Hematopoietic multipotent progenitor cell treated with erythropoietin and hydrocortisone succinate and interleukin-3 and kit ligand, for 4 days (in vitro differentiated cells): Measurements from ENCODE around the gene CPNE4.
A peak's percentile ranks its signal among the peaks of the same experiment; 100 is the strongest.
"Not testable (repeated sequence)": the region's sequence is repeated elsewhere in the genome, so short reads cannot be mapped to it uniquely, and the experiment has no call there.

Source experiments
- DNase-seq: peaks from one replicate; pipeline ENCODE4 v3.0.0-alpha.2; 2015

CPNE4 gene

DNA sequence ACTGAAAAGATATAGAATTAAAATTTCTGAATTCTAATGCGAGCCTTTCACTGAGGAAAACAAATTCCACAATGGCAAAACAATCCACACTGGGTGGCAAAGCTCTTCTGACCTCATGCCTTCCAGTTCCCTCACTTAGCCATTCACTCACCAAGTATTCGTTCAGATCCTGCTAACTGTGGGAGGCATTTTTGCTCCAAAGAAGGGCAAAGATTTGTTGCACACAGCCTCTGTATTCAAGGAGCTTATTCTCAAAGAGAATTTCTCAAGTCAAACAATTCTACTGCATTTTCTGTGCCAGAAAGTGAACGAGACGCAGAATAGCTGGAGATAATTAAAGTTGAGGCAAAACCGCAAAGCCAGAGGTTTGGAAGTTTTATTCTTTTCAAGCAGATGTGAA lies 77.3 kb downstream of the CPNE4 start:
- no peak for DNase-seq

DNA sequence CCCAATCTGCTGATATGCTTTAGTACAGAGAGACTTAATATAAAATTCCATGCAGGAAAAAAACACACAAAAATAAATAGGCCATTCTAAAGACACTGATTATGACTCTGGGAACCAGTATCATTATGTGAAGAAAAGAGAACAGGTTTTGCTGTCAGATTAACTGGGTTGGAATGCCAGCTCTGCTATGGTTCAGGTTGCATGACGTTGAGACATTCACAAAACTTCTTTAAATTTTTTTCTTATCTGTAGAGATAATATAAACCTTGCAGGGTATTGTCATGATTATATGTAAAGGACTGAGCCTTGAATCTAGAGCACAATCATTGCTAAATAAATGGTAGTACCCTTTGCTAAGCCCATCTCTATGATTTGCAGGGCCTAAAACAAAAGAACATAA lies 86.0 kb downstream of the CPNE4 start:
- DNase-seq: no peak

DNA sequence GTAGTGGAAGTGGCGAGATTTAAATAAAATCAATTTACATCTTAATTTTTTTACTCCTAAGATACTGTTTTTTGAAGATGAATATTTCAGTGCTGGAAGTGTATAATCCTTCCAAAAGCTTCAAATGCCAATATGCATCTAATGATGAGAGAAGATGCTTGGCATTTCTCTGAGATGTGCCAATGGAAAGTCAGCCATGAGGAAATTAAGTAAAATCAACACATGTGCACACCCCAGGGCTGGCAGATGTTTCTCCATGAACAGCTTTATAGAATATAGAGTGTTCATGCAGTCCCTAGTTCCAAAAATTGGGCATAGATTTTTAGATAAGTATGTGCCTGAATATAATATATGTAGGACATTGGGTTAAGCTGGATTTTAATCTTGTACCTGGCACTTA lies 90.1 kb downstream of the CPNE4 start:
- DNase-seq: no peak

DNA sequence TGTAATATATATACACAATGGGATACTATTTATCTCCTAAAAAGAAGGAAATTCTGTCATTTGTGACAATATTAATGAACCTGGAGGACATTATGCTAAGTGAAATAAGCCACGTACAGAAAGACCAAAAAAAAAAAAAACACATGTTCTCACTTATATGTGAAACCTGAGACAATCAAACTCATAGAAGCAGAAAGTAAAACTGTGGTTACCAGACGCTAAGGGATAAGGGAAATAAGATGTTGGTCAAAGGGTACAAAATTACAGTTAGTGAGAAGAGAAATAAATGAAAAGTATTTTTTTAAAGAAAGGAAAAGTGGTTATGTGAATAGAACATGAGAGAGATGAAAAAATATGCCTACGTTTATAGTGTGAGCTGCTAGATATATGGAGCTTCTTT lies 101.1 kb downstream of the CPNE4 start:
- DNase-seq: no peak

GRCh38 chr3:131928593-131928992 lies 106.2 kb downstream of the CPNE4 start:
- DNase-seq: no peak

GRCh38 chr3:131925571-131925970 lies 109.2 kb downstream of the CPNE4 start:
- no peak for DNase-seq

DNA sequence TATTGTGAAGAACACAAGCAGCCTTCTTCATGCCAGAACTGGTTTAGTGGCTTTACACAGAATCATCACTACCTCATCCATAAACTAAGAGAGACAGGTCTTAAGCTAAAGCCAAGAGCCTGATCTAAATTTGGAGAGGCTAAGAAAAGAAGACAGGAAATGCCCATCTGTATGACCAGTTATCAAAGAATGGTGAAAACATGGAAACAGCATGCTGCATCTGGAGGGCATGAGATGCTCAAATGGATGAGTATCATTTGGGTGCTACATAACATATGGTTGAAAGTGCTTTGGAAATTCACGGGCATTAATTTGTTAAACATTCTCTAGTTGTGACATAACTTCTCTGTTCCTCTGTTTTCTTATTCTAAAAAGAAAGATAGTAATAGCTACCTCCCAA lies 112.5 kb downstream of the CPNE4 start:
- DNase-seq: no peak

DNA sequence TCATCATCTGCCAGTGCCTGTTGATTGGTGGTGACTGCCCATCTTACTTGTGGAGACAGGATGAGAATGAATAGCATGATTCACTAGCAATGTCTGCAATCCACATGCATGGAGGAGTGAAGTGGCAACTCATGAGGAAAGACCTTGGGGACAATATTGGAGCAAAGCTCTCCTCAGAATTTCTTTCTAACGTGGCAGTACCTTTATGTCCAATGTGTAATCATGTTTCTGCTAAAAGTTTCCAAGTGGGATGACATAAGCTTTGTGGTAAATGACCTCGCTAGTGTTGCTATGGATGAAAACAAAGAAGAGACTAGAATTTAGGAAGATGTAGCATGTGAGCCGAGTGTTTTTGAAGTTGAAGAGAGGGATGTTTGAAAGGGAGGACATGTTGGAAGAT lies 117.8 kb downstream of the CPNE4 start:
- DNase-seq: no peak

DNA sequence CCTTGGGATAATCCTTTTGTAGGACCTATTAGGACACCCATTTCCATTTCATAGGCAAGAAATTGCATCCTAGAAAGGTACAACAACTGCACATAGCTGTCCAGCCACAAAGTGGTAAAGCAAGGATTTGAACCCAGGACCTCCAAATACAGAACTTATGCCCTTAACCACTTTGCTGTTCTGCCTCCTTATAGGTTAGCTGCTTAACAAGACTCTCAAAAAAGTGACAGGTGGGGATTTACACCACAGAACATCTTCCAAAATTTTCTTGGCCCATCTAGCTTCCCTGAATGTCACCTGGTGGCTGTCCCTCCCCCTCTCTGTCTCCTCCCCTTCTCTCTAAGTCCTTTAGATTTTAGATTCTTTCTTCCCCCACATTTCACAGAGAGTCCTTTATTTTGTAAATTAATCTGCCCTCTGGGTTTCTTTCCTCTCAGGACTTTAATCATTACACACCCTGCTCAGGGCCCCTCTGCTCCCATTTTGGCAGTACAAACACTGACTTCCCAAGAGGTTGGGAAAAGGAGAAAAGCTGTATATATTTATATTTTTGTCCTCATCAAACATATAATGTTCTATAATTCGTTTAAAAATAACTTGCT lies 120.6 kb downstream of the CPNE4 start:
- no peak for DNase-seq

DNA sequence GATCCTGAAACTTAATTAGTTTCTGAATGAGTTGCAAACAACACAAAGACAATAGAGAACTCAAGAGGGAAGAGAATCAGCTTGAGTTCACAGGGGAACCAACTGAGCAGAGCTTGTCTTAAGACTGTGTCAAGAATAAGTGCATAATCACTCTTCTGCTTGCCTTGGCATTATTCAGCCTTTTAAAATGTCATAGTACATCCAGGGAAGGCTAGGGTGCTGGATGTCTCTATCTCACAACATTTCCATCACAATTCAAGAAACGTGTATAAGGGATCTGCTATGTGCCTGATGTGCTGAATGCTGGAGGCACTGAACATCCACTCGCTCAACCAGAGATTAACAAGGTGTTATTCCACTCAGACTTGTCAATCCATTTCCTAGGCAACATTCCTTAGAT lies 122.6 kb downstream of the CPNE4 start:
- DNase-seq: no peak

GRCh38 chr3:131907796-131908195 lies 127.0 kb downstream of the CPNE4 start:
- peak; percentile 2 for DNase-seq

DNA sequence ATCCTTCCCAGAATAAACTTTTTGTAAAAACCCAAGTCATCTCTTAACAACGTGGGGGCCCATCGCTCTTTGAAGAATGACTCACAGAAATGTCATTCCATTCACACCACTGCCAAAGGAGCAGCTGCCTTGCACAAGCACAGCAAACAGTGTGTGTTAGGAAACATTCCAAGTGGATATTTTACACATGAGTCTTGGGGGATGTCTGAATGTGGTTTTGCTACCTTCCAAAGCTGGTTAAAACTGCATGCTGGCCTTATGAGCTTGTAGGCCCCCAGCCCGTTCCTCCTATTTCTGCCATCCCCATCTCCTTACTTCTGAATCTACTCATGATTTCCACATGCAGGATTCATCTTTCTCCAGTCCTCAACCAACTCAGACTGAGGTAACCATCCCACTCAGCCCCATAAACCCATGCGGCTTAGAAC lies 130.8 kb downstream of the CPNE4 start:
- DNase-seq: no peak

GRCh38 chr3:131901686-131902085 lies 133.1 kb downstream of the CPNE4 start:
- no peak for DNase-seq

- no peak for DNase-seq
Measured at GRCh38 chr3:131900891-131901290, 133.9 kb downstream of the CPNE4 start.

DNA sequence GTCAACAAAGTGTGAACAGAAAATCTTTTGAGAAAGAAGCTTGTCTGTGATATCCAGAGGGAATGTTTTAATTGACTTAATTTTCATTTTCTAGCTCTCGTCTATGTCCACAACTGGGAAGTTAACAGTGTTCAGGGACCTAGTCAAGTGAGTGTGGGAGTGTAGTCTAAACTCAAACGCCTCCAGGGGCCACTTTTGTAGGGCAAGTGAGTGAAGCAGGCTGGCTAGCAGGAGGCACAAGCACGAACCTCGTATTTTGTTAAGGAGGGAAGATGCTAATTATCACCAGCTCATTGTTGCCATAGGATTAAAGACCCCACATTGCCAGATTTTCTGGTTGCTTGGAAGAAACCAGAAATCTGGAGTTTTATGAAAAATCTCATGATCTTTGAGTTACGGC lies 135.8 kb downstream of the CPNE4 start:
- no peak for DNase-seq

DNA sequence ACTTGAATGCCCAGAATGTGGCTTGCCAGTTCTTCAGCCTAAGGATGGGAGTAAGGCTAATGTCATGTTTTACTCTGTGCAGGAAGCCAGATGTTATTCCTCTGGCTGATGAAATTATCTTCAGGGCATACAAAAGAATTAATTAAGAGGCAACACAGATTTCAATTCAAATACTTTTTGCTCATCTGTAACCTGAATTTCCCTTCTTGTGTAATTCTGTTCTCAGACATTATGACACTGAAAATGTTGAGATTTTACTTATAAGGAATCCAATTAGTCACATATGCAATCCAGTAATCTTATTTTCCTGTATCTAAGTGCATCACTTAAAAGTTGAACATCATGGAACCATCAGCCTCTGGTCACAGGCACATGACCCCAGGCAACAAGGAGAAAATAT lies 136.5 kb downstream of the CPNE4 start:
- no peak for DNase-seq

- DNase-seq: no peak
Measured at GRCh38 chr3:131896285-131896684, 138.5 kb downstream of the CPNE4 start.

DNA sequence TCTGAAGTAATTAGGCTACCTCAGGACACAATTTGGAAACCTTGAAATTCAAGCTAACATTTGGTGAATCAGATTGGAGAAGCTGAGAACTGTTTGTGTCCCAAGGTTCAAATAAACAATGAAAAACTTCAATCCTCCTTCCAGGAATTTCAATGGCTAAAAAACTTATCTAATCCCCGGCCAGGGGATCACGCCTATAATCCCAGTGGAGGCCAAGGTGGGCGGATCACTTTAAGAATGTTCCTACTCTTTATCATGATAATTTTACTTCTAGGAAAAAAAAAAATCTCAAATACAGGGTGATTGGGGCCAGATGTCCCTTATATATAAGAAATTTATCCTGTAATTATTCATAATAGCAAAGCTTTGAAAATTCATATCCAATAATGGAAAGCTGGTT lies 139.0 kb downstream of the CPNE4 start:
- DNase-seq: no peak

GRCh38 chr3:131892331-131892730 lies 142.5 kb downstream of the CPNE4 start:
- peak; percentile 7 for DNase-seq

DNA sequence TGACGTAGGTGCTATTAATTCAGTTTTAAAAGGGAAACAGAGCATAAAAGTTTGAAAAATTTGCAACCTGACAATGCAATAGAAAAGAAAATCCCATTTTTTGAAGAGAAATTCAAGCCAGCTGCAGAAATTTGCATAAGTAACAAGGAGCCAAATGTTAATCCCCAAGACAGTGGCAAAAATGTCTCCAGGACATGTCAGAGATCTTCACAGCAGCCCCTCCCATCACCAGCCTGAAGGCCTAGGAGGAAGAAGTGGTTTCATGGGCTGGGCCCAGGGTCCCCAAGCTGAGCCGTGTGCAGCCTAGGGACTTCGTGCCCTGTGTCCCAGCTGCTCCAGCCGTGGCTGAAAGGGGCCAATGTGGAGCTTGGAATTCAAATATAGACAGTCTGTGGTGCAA lies 148.9 kb downstream of the CPNE4 start:
- DNase-seq: not testable (repeated sequence)

- no peak for DNase-seq
Measured at GRCh38 chr3:131883711-131884407, 151.0 kb downstream of the CPNE4 start.

DNA sequence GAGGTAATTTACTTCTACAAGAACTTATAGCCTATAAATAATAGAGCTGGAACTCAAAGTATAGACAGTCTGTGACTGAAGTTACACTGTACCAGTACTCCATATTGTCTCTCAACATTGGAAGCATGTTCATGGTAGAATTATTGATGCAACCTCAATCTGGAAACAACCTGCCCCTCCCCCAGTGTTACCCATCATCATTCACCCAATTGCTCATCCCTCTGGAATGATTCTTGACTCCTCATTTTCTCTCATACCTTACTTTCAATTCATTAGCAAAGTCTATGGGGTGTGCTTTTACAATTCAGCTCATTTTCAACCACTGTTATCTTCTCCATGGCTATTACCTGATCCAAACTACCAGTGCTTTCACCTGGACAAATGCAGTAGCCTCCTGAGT lies 151.7 kb downstream of the CPNE4 start:
- DNase-seq: no peak

DNA sequence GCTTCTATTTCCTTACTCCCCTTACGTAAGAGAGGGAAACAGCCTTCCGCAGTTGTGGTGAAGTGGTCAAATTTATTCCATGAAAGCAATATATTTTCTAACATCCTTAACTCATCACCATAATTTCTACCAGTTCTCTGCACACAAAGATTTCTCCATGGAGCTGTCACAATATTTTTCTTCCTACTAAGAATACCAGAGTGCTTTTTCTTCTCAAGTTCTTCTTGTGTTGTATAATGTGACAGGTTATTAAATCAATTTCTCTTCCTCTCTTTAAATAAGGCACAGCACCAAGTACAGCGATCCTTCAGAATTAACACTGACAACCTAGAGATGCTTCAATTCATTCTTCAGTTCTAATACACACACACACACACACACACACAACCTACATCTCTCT lies 153.0 kb downstream of the CPNE4 start:
- no peak for DNase-seq

DNA sequence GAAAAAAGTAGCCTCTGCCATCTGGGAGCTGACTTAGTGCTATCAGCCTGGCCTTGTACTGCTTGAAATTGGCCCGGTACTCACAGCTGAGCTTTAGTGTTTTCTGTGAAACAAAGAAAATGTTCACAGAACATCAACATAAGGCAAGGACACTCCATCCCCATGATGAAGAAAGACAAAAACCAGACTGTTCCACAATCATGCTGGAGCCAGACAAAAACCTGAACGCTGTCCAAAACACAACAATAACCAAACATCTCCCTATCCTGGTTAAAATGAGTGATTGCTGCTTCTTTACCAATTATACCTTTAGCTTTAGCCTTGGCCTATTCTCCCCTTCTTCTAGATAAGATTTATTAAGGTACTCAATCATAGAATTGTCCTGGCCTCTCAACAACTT lies 153.9 kb downstream of the CPNE4 start:
- no peak for DNase-seq

DNA sequence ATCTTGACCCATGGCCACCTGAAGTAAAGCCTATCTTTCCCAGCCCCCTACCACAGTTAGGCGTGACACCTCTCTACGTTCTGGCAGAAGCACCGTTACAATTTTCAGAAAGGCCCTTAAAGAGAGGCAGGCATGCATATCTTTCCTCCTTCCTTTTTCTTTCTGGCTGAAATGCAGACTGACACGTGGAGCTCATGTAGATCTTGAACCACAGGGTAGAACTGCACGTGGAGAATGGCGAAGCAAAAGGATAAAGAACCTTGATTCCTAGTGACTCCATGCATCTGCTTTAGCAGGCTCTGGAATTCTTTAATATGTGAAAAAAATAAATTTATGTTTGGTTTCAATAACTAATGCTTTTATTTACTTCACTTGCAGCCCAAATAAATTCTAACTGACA lies 166.6 kb downstream of the CPNE4 start:
- no peak for DNase-seq
